H1 (cell line): ENCODE data around the gene OR1J4. TPM values are rescaled to one million over a fixed set of nuclear protein-coding genes. Genes with fewer than 3 reads are reported as not detected.

Source experiments
- CTCF ChIA-PET: fragments of 300-600 bp; sonication (Branson Sonifier 250); formaldehyde crosslinking; loops from one replicate; lab custom pipeline; 2021; ENCODE audit not compliant: partially characterized antibody; lab: Charles Lee
- POLR2A ChIA-PET: fragments of 300-600 bp; sonication (Branson Sonifier 250); formaldehyde crosslinking; loops from one replicate; lab custom pipeline; 2021; ENCODE audit warnings: inconsistent platforms; ENCODE audit not compliant: partially characterized antibody; lab: Charles Lee
- DNase-seq, 2 experiments: peaks; one replicate each; pipeline versions ENCODE4 v3.0.0 to v3.0.0-alpha.2; 2010 to 2022; ENCODE audit warnings: low spot score in 2 of 2, low read depth in 1 of 2, mixed read lengths in 1 of 2
- FAIRE-seq: peaks from 2 replicates; lab custom pipeline; 2011; peaks lifted over from hg19 to GRCh38; lab: Jason Lieb, UNC
- H2AFZ ChIP-seq: 2 replicates; pipeline ENCODE4 v1.8.1; 2012; ENCODE audit warnings: low read length, inconsistent platforms
- H2AK5ac ChIP-seq: 2 replicates; pipeline ENCODE4 v1.6.1; 2013; ENCODE audit warnings: low read depth, low read length
- H2BK120ac ChIP-seq: replicated peaks from 2 replicates; pipeline ENCODE3; 2013; ENCODE audit warnings: low read depth, low read length, inconsistent platforms
- H2BK12ac ChIP-seq: 2 replicates; pipeline ENCODE4 v1.6.1; 2013; ENCODE audit warnings: low read depth, low read length
- H2BK15ac ChIP-seq: 2 replicates; pipeline ENCODE4 v1.6.1; 2013; ENCODE audit warnings: low read length
- H2BK20ac ChIP-seq: 2 replicates; pipeline ENCODE4 v1.6.1; 2013; ENCODE audit warnings: low read length
- H2BK5ac ChIP-seq: 2 replicates; pipeline ENCODE4 v1.6.1; 2013; ENCODE audit warnings: low read depth, low read length
- H3K14ac ChIP-seq: 2 replicates; pipeline ENCODE4 v1.6.1; 2013; ENCODE audit warnings: inconsistent platforms; ENCODE audit not compliant: insufficient read length
- H3K18ac ChIP-seq: 2 replicates; pipeline ENCODE4 v1.6.1; 2013; ENCODE audit warnings: low read length; ENCODE audit errors: extremely low read depth
- H3K23ac ChIP-seq: 2 replicates; pipeline ENCODE4 v1.6.1; 2013; ENCODE audit warnings: inconsistent platforms; ENCODE audit not compliant: insufficient read length
- H3K23me2 ChIP-seq: 2 replicates; pipeline ENCODE4 v1.6.1; 2013; ENCODE audit warnings: low read depth, low read length
- H3K27ac ChIP-seq: 2 replicates; pipeline ENCODE4 v1.6.1; 2011; ENCODE audit warnings: low read depth, low read length, inconsistent platforms
- H3K27me3 ChIP-seq, 4 experiments: replicated peaks in 1 of 4; 1 replicate in 1 of 4; 2 replicates in 3 of 4; pipeline versions ENCODE4 v1.6.1 to v1.8.1; 2011 to 2013; ENCODE audit warnings: low read length in 3 of 4, mild to moderate bottlenecking in 3 of 4, inconsistent platforms in 2 of 4, mixed read lengths in 2 of 4, moderate library complexity in 1 of 4; ENCODE audit not compliant: control insufficient read depth in 3 of 4, insufficient read depth in 3 of 4; ENCODE audit errors: extremely low read depth in 1 of 4
- H3K36me3 ChIP-seq, 4 experiments: 2 replicates each; pipeline versions ENCODE4 v1.6.1 to v1.8.1; 2011 to 2013; ENCODE audit warnings: mild to moderate bottlenecking in 4 of 4, low read length in 3 of 4, moderate library complexity in 2 of 4, control low read depth in 1 of 4, inconsistent platforms in 1 of 4; ENCODE audit not compliant: insufficient read depth in 4 of 4, control insufficient read depth in 2 of 4
- H3K4ac ChIP-seq: replicated peaks from 2 replicates; pipeline ENCODE3; 2013; ENCODE audit warnings: low read length, low read depth, mixed read lengths, inconsistent platforms; ENCODE audit not compliant: insufficient read length
- H3K4me1 ChIP-seq, 4 experiments: replicated peaks in 1 of 4; 1 replicate in 1 of 4; 2 replicates in 3 of 4; pipeline versions ENCODE4 v1.6.1 to v1.8.1; 2011 to 2013; ENCODE audit warnings: low read length in 3 of 4, inconsistent platforms in 2 of 4, mixed read lengths in 1 of 4; ENCODE audit not compliant: insufficient read depth in 4 of 4, control insufficient read depth in 3 of 4
- H3K4me2 ChIP-seq, 2 experiments: 2 replicates each; pipeline versions ENCODE4 v1.6.1 to v1.8.1; 2011 to 2013; ENCODE audit warnings: low read depth in 2 of 2, low read length in 2 of 2, control low read depth in 1 of 2, inconsistent platforms in 1 of 2, mild to moderate bottlenecking in 1 of 2; ENCODE audit not compliant: insufficient read depth in 1 of 2
- H3K4me3 ChIP-seq, 4 experiments: fragments of 200-600, 300-600 bp in 1 of 4; sonication (generic), shearing (Covaris generic), sonication (Bioruptor Twin) in 1 of 4; 2 replicates each; pipeline versions ENCODE4 v1.5.1 to v1.8.1; 2011 to 2016; ENCODE audit warnings: low read length in 4 of 4, low read depth in 3 of 4, control low read depth in 2 of 4, inconsistent platforms in 2 of 4, mild to moderate bottlenecking in 2 of 4, mixed read lengths in 1 of 4, moderate library complexity in 1 of 4; ENCODE audit not compliant: insufficient read depth in 2 of 4; ENCODE audit errors: extremely low read depth in 1 of 4
- H3K56ac ChIP-seq: replicated peaks from 2 replicates; pipeline ENCODE3; 2013; ENCODE audit warnings: low read depth, mild to moderate bottlenecking, mixed read lengths, low read length, inconsistent platforms; ENCODE audit not compliant: insufficient read length
- H3K79me1 ChIP-seq: 2 replicates; pipeline ENCODE4 v1.6.1; 2013; ENCODE audit warnings: low read depth, low read length, control low read depth
- H3K79me2 ChIP-seq, 2 experiments: 2 replicates each; pipeline versions ENCODE4 v1.6.1 to v1.8.1; 2012 to 2013; ENCODE audit warnings: low read length in 2 of 2, mild to moderate bottlenecking in 2 of 2, inconsistent platforms in 1 of 2; ENCODE audit not compliant: insufficient read depth in 2 of 2, control insufficient read depth in 1 of 2
- H3K9ac ChIP-seq, 4 experiments: replicated peaks in 1 of 4; 1 replicate in 1 of 4; 2 replicates in 3 of 4; pipeline versions ENCODE4 v1.6.1 to v1.8.1; 2011 to 2013; ENCODE audit warnings: low read depth in 3 of 4, low read length in 3 of 4, control low read depth in 2 of 4, mild to moderate bottlenecking in 2 of 4, moderate library complexity in 2 of 4, inconsistent platforms in 1 of 4; ENCODE audit errors: extremely low read depth in 1 of 4
- H3K9me3 ChIP-seq, 2 experiments: 2 replicates each; pipeline versions ENCODE4 v1.6.1 to v1.8.1; 2012 to 2013; ENCODE audit warnings: mild to moderate bottlenecking in 2 of 2, moderate library complexity in 2 of 2, control low read depth in 1 of 2, inconsistent platforms in 1 of 2, low read depth in 1 of 2, low read length in 1 of 2, mixed read lengths in 1 of 2; ENCODE audit not compliant: insufficient read depth in 2 of 2
- H4K20me1 ChIP-seq, 2 experiments: replicated peaks in 1 of 2; 2 replicates each; pipeline versions ENCODE3 to v1.8.1; 2011 to 2013; ENCODE audit warnings: inconsistent platforms in 2 of 2, low read length in 2 of 2, mild to moderate bottlenecking in 1 of 2; ENCODE audit not compliant: insufficient read depth in 2 of 2, control insufficient read depth in 1 of 2
- H4K5ac ChIP-seq: 2 replicates; pipeline ENCODE4 v1.6.1; 2013; ENCODE audit warnings: low read length, low read depth, mixed read lengths, inconsistent platforms; ENCODE audit not compliant: insufficient read length
- H4K8ac ChIP-seq: 2 replicates; pipeline ENCODE4 v1.8.0; 2013; ENCODE audit warnings: mild to moderate bottlenecking, moderate library complexity, low read length, inconsistent platforms; ENCODE audit not compliant: insufficient read depth; ENCODE audit errors: extremely low read depth
- H4K91ac ChIP-seq: replicated peaks from 2 replicates; pipeline ENCODE3; 2013; ENCODE audit warnings: low read length, mixed read lengths, inconsistent platforms; ENCODE audit not compliant: insufficient read length
- ATF3 ChIP-seq: IDR thresholded peaks from 2 replicates; pipeline ENCODE4 v1.6.1; 2011; ENCODE audit warnings: low read depth, mild to moderate bottlenecking, low read length; ENCODE audit not compliant: insufficient read depth
- BRCA1 ChIP-seq: IDR thresholded peaks from 2 replicates; pipeline ENCODE4 v1.6.1; 2012; ENCODE audit warnings: low read depth, low read length, improper control_type of control experiment
- CBX5 ChIP-seq: fragments of 300-800, 300-1000 bp; sonication (generic); IDR thresholded peaks from 2 replicates; pipeline ENCODE4 v1.7.1; 2016; ENCODE audit warnings: antibody characterized with exemption, low read length, low read depth
- CTCF ChIP-seq, 3 experiments: IDR thresholded peaks; 1 replicate in 2 of 3; 2 replicates in 1 of 3; pipeline versions ENCODE4 v1.5.1 to v1.6.1; 2011; ENCODE audit warnings: low read length in 3 of 3, mild to moderate bottlenecking in 3 of 3, inconsistent platforms in 2 of 3, low read depth in 1 of 3, moderate library complexity in 1 of 3; ENCODE audit not compliant: insufficient read depth in 1 of 3; ENCODE audit errors: control extremely low read depth in 1 of 3
- E2F6 ChIP-seq: IDR thresholded peaks from 2 replicates; pipeline ENCODE4 v1.6.1; 2012; ENCODE audit warnings: inconsistent platforms
- EGR1 ChIP-seq: IDR thresholded peaks from 2 replicates; pipeline ENCODE4 v1.6.1; 2011; ENCODE audit warnings: low read depth, low read length, borderline replicate concordance
- GABPA ChIP-seq: IDR thresholded peaks from 2 replicates; pipeline ENCODE4 v1.6.1; 2011; ENCODE audit warnings: mild to moderate bottlenecking, low read length, moderate library complexity, borderline replicate concordance; ENCODE audit not compliant: insufficient read depth
- GTF2F1 ChIP-seq: IDR thresholded peaks from 2 replicates; pipeline ENCODE4 v1.6.1; 2012; ENCODE audit warnings: low read depth, low read length, improper control_type of control experiment, borderline replicate concordance
- SP4 ChIP-seq: IDR thresholded peaks from 2 replicates; pipeline ENCODE4 v1.6.1; 2012; ENCODE audit warnings: low read length, inconsistent platforms
- TCF12 ChIP-seq: IDR thresholded peaks from 2 replicates; pipeline ENCODE4 v1.6.1; 2011; ENCODE audit warnings: low read depth, mild to moderate bottlenecking, low read length
- TEAD4 ChIP-seq: IDR thresholded peaks from 2 replicates; pipeline ENCODE4 v1.6.1; 2012; ENCODE audit warnings: low read depth, low read length, inconsistent platforms, mixed read lengths
- WGBS, 2 experiments: shearing (Covaris generic) in 1 of 2; methylation state at CpG; one replicate each; pipeline versions ENCODE4 v1.1.6 to v1.1.7; 2013 to 2015; ENCODE audit warnings: low lambda C conversion rate in 2 of 2, mixed read lengths in 2 of 2, inconsistent platforms in 1 of 2, low coverage in 1 of 2, missing lambda C conversion rate in 1 of 2; ENCODE audit not compliant: insufficient replicate concordance in 2 of 2, insufficient coverage in 1 of 2, insufficient read length in 1 of 2; ENCODE audit errors: extremely low coverage in 1 of 2, missing lambda C conversion rate in 1 of 2; 5-methylcytosine and 5-hydroxymethylcytosine counted together
- polyA plus RNA-seq, 7 experiments: library from polyadenylated mRNA; depleted of rRNA in 3 of 7; stranded (reverse) in 5 of 7; unstranded in 2 of 7; fragments of >200 nt in 5 of 7; fragments of 200-250 nt in 2 of 7; gene quantifications; 1 replicate in 5 of 7; 2 replicates in 1 of 7; 4 replicates in 1 of 7; pipeline versions ENCODE4 v1.2.1 to v1.2.3, GENCODE V29; 2011 to 2013; ENCODE audit warnings: missing spikeins in 2 of 7, mixed read lengths in 2 of 7
- total RNA-seq: library from RNA; stranded (reverse); fragmentation: NEBNext Ultra II Directional; extraction: Animal tissue kit (Norgen Biotek cat#: 25700); gene quantifications from 2 replicates; pipeline ENCODE4 v1.2.1, GENCODE V29; 2021

Gene OR1J4
- total and polyA plus RNA-seq, 2 of the 8 experiments (the other 6 are each of a cell fraction or from before 2014, with no cell fraction given), result not detected

- H3K36me3 ChIP-seq, result no peaks in the 10 kb centered on the region
- 64% methylated on average over 2 of the region's 2 CpGs; no CpG with 5 or more reads in 1 of the 2 experiments for WGBS, 2 experiments
- H2BK12ac ChIP-seq, result no peak overlapping the region
- H3K9ac ChIP-seq, result no peak overlapping the region
- no peak overlapping the region for H4K8ac ChIP-seq
- H3K56ac ChIP-seq, result no peak overlapping the region
- POLR2A ChIA-PET, result no interaction called here
- no peak overlapping the region for H2BK5ac ChIP-seq
- H3K4ac ChIP-seq, result no peak overlapping the region
- H3K9me3 ChIP-seq, result peaks cover 48 to 57% of the 10 kb centered on the region in 2 experiments
- H4K91ac ChIP-seq, result no peak overlapping the region
- H3K27ac ChIP-seq, result no peak overlapping the region
- H2BK15ac ChIP-seq, result no peak overlapping the region
- FAIRE-seq (no peak), DNase-seq (no peak)
- H3K18ac ChIP-seq, result no peak overlapping the region
- no peaks in the 10 kb centered on the region for H3K4me1 ChIP-seq
- H3K23me2 ChIP-seq, result no peaks in the 10 kb centered on the region
- CTCF ChIA-PET, result no interaction called here
- H3K4me2 ChIP-seq, result no peak overlapping the region
- H4K20me1 ChIP-seq, result no peaks in the 10 kb centered on the region
- no peak overlapping the region for H2BK120ac ChIP-seq
- H3K79me2 ChIP-seq, result no peaks in the 10 kb centered on the region
- no peak overlapping the region for H3K23ac ChIP-seq
- no peaks in the 10 kb centered on the region for H3K79me1 ChIP-seq
- H3K4me3 ChIP-seq, result no peak overlapping the region
- H4K5ac ChIP-seq, result no peak overlapping the region
- H2AFZ ChIP-seq, result no peak overlapping the region
- H3K27me3 ChIP-seq, result no peaks in the 10 kb centered on the region
- no peak overlapping the region for H2BK20ac ChIP-seq
- H2AK5ac ChIP-seq, result no peak overlapping the region
- no peak overlapping the region for H3K14ac ChIP-seq
- TF ChIP-seq ATF3 (no peak), EGR1 (no peak), BRCA1 (no peak), GABPA (no peak), TEAD4 (no peak), CBX5 (no peak), GTF2F1 (no peak), SP4 (no peak), E2F6 (no peak), CTCF (IDR thresholded peaks at IDR 0.05; ENCODE audit: control extremely low read depth in 1 of 3, insufficient read depth in 1 of 3, low read depth in 1 of 3, low read length in 3 of 3) (no peak), TCF12 (no peak)
Observed at GRCh38 chr9:122506964-122507363, 12.0 kb upstream of the OR1J4 start.
